Subcutaneous adipose tissue (tissue), 4 donors: Measurements from ENCODE around the gene NACC1. TPM values are rescaled to one million over a fixed set of nuclear protein-coding genes. Genes with fewer than 3 reads are reported as not detected.

ENCODE experiments used
- total RNA-seq, 4 donors: library from RNA; depleted of rRNA; stranded (reverse); fragments of >200 nt; gene quantifications; one replicate each; pipeline ENCODE4 v1.1.0, GENCODE V29; 2016
- TF ChIP-seq, protein P1 (sequence below): fragments of 450-650 bp; IDR thresholded peaks from one replicate; pipeline ENCODE4 v1.5.1; 2016; ENCODE audit warnings: low read depth, mild to moderate bottlenecking, control low read depth, antibody characterized with exemption, moderate library complexity

The NACC1 gene
- total RNA-seq, 4 donors from 2014 or later: 8.5 to 13.6 (median 9.7) TPM

DNA sequence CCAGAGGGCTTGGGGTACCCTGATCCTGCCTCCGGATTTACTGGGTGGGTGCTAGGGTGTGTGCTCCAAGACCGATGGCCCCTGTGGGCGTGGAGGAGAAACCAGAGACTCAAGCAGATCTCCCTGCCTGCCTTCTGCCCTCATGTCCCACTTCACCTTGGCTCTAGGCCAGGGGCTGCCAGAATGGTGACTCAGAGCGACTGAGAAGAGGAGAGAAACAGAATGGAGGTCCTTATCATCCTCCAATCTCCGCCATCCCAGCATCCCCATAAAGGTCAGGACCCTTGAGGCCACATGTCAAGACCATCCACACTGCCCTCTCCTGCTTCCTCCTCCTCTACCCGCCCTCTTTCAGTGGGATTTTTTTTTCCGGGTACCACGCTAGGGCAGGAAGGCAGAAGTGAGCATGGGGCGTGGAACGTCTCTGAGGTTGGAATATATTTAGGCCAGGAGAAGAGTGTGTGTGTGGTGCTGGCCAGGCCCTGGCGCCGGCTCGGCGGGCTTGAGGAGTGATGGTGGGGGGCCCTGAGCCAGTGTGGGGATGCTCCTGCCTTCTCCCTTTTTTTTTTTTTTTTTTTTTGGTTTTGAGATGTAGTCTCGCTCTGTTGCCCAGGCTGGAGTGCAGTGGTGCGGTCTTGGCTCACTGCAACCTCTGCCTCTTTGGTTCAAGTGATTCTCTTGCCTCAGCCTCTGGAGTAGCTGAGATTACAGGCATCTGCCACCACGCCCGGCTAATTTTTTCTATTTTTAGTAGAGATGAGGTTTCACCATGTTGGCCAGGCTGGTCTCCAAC is 54.5 kb downstream of the NACC1 start:
- TF ChIP-seq, protein P1, sequence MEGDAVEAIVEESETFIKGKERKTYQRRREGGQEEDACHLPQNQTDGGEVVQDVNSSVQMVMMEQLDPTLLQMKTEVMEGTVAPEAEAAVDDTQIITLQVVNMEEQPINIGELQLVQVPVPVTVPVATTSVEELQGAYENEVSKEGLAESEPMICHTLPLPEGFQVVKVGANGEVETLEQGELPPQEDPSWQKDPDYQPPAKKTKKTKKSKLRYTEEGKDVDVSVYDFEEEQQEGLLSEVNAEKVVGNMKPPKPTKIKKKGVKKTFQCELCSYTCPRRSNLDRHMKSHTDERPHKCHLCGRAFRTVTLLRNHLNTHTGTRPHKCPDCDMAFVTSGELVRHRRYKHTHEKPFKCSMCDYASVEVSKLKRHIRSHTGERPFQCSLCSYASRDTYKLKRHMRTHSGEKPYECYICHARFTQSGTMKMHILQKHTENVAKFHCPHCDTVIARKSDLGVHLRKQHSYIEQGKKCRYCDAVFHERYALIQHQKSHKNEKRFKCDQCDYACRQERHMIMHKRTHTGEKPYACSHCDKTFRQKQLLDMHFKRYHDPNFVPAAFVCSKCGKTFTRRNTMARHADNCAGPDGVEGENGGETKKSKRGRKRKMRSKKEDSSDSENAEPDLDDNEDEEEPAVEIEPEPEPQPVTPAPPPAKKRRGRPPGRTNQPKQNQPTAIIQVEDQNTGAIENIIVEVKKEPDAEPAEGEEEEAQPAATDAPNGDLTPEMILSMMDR: no peak

DNA sequence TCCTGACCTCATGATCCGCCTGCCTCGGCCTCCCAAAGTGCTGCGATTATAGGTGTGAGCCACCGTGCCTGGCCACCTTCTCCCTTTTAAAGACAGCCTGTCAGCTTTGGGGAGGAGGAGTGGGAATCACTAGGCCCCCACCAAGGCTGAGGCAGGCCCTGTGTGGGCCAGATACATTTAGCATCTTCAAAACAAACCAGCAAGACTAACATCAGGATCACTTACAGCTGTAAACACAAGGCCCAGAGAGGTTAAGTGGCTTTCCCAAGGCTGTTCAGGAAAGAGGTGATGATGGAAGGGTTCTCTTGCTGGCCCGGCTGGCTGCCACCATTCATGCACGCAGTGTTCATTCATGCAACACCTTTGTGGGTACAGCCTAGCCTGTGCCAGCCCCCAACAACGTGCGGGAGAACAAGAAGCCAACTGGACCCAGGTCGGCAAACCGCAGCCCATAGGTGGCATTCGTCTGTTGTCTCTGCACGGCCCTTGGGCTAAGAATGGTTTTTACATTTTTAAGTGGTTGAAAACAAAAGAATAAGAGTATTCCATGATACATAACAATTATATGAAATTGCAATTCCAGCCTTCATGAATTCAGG is 55.2 kb downstream of the NACC1 start:
- TF ChIP-seq, protein P1: no peak

- TF ChIP-seq, protein P1: no peak
Measured at GRCh38 chr19:13176345-13176744, 58.3 kb downstream of the NACC1 start.

DNA sequence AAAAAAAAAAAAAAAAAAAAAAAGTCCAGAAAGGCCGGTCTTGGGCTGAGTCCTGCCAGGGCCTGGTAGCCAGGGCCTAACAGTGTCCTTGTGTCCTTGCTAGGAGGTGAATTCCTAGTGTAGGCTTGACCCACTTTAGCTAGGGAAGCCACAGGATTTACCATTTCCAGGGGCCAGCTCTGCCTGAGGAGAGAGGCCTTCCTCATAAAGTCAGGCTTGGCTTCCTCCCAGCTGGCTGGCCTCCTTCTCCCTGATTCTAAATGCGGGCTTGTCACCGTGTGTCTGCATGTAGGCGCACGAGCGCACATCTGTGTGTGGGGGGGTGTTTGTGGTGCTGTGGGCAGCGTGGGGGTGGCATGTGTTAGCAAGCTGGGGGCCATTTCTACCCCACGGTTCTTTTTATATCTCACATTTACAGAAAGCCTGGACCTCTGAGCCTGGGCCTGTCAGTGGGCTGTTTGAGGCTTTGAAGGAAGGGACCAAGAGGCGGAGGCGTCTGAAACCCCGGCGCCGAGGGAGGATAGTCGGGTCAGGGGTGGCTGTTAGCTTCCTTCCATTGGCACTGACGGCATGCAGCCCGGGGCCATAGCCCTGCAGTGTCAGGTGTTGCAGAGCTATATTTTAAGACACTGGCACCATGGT is 63.8 kb downstream of the NACC1 start:
- TF ChIP-seq, protein P1: no peak

DNA sequence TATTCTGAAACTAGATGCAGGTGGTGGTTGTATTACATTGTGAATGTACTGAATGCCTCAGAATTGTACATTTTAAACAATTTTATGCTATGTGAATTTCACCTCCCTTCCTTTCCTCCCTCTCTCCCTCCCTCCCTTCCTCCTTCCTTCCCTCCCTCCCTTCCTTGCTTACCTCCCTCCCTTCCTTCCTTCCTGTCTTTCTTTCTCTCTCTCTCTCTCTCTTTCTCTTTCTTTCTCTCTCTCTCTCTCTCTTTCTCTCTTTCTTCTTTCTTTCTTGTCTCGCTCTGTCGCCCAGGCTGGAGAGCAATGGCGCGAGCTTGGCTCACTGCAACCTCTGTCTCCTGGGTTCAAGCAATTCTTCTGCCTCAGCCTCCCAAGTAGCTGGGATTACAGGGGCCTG is 69.4 kb downstream of the NACC1 start:
- TF ChIP-seq, protein P1: no peak

- TF ChIP-seq, protein P1: no peak
Measured at GRCh38 chr19:13189600-13189999, 71.5 kb downstream of the NACC1 start.

Other genes with a start within 250 kb of the NACC1 start
- gene DNASE2, start 236.8 kb upstream of the NACC1 start, total RNA-seq: 10 to 100 TPM; 24.9 to 74.8 (median 48.2) TPM
- not detected for gene KLF1, start 231.1 kb upstream of the NACC1 start, total RNA-seq
- 10 to 100 TPM; 34.9 to 98.5 (median 46.0) TPM for gene GCDH, start 227.1 kb upstream of the NACC1 start, total RNA-seq
- not detected for gene SYCE2, start 199.0 kb upstream of the NACC1 start, total RNA-seq
- gene FARSA, start 184.6 kb upstream of the NACC1 start, total RNA-seq: 10 to 100 TPM; 20.1 to 28.6 (median 22.9) TPM
- gene CALR, start 179.7 kb upstream of the NACC1 start, total RNA-seq: 100 to 1,000 TPM; 222 to 414 (median 307) TPM
- gene RAD23A, start 172.4 kb upstream of the NACC1 start, total RNA-seq: 100 to 1,000 TPM in 1 of 4 donors, 10 to 100 TPM in 3; 52.2 to 123 (median 84.5) TPM
- 10 to 100 TPM; 25.3 to 48.8 (median 31.7) TPM for gene GADD45GIP1, start 161.0 kb upstream of the NACC1 start, total RNA-seq
- not detected for gene DAND5, start 148.7 kb upstream of the NACC1 start, total RNA-seq
- gene NFIX, start 122.8 kb upstream of the NACC1 start, total RNA-seq: 100 to 1,000 TPM in 1 of 4 donors, 10 to 100 TPM in 3; 32.8 to 102 (median 47.0) TPM
- 10 to 100 TPM; 13.7 to 27.7 (median 21.5) TPM for gene LYL1, start 15.4 kb upstream of the NACC1 start, total RNA-seq
- gene TRMT1, start 1.5 kb upstream of the NACC1 start, total RNA-seq: 10 to 100 TPM; 19.5 to 35.6 (median 27.2) TPM
- 10 to 100 TPM; 50.5 to 98.4 (median 72.6) TPM for gene STX10, start 32.1 kb downstream of the NACC1 start, total RNA-seq
- 10 to 100 TPM; 14.5 to 52.6 (median 20.2) TPM for gene IER2, start 32.1 kb downstream of the NACC1 start, total RNA-seq